Endothelial cell of umbilical vein (primary cell): ENCODE measurements around the gene IP6K3. TPM values are rescaled to one million over a fixed set of nuclear protein-coding genes. Genes with fewer than 3 reads are reported as not detected.

Source experiments
- BruUV-seq: library from RNA; stranded (reverse); fragments of 400-500 nt; replicated peaks from 2 replicates; lab custom pipeline; 2021; lab: Mats Ljungman, UMichigan
- CTCF ChIA-PET: fragments of 300-600, 350-600 bp; sonication (Branson Sonifier 250); formaldehyde crosslinking; loops from one replicate; lab custom pipeline; 2021; ENCODE audit warnings: antibody characterized with exemption, inconsistent platforms; lab: Charles Lee
- POLR2A ChIA-PET: fragments of 300-600, 350-600 bp; sonication (Branson Sonifier 250); formaldehyde crosslinking; loops from one replicate; lab custom pipeline; 2021; ENCODE audit warnings: antibody characterized with exemption, inconsistent platforms; lab: Charles Lee
- DNase-seq: peaks from one replicate; pipeline ENCODE4 v3.0.0-alpha.2; 2011; ENCODE audit warnings: low read depth, low spot score
- FAIRE-seq: peaks from 2 replicates; lab custom pipeline; 2011; peaks lifted over from hg19 to GRCh38; lab: Jason Lieb, UNC
- H2AFZ ChIP-seq: 2 replicates; pipeline ENCODE4 v1.6.0; 2012; ENCODE audit warnings: low read depth, low read length, control low read depth, inconsistent platforms
- H3K27ac ChIP-seq: 2 replicates; pipeline ENCODE4 v1.5.1; 2011; ENCODE audit warnings: low read depth, mild to moderate bottlenecking, control low read depth, low read length, moderate library complexity; ENCODE audit not compliant: insufficient read depth
- H3K27me3 ChIP-seq, 2 experiments: 2 replicates each; pipeline versions ENCODE4 v1.6.0 to v1.6.1; 2011; ENCODE audit warnings: low read length in 2 of 2, mixed read lengths in 1 of 2; ENCODE audit not compliant: control insufficient read depth in 2 of 2, insufficient read depth in 2 of 2
- H3K36me3 ChIP-seq, 2 experiments: 2 replicates in 1 of 2; 3 replicates in 1 of 2; pipeline ENCODE4 v1.5.1; 2011; ENCODE audit warnings: low read length in 2 of 2, mild to moderate bottlenecking in 1 of 2, moderate library complexity in 1 of 2; ENCODE audit not compliant: control insufficient read depth in 2 of 2, insufficient read depth in 2 of 2; ENCODE audit errors: extremely low read depth in 1 of 2
- H3K4me1 ChIP-seq: 3 replicates; pipeline ENCODE4 v1.5.1; 2011; ENCODE audit warnings: mild to moderate bottlenecking, low read length; ENCODE audit not compliant: control insufficient read depth, insufficient read depth; ENCODE audit errors: extremely low read depth
- H3K4me2 ChIP-seq: 2 replicates; pipeline ENCODE4 v1.6.1; 2011; ENCODE audit warnings: low read length, control low read depth, mixed read lengths; ENCODE audit not compliant: insufficient read depth
- H3K4me3 ChIP-seq, 3 experiments: fragments of 200-600 bp in 1 of 3; sonication (generic), shearing (Covaris generic) in 1 of 3; replicated peaks in 1 of 3; 2 replicates each; pipeline ENCODE4 v1.5.1; 2011 to 2016; ENCODE audit warnings: control low read depth in 3 of 3, low read length in 3 of 3, mild to moderate bottlenecking in 2 of 3, inconsistent platforms in 1 of 3, low read depth in 1 of 3, moderate library complexity in 1 of 3; ENCODE audit not compliant: insufficient read depth in 1 of 3
- H3K79me2 ChIP-seq: 2 replicates; pipeline ENCODE4 v1.6.0; 2012; ENCODE audit warnings: low read length, inconsistent platforms; ENCODE audit not compliant: control insufficient read depth, insufficient read depth
- H3K9ac ChIP-seq: replicated peaks from 2 replicates; pipeline ENCODE3; 2011; ENCODE audit warnings: low read length, control low read depth; ENCODE audit not compliant: insufficient read depth; ENCODE audit errors: extremely low read depth
- H3K9me1 ChIP-seq: replicated peaks from 3 replicates; pipeline ENCODE4 v1.6.0; 2011; ENCODE audit warnings: mild to moderate bottlenecking, low read length; ENCODE audit not compliant: control insufficient read depth, insufficient read depth; ENCODE audit errors: extremely low read depth
- H3K9me3 ChIP-seq: replicated peaks from 2 replicates; pipeline ENCODE4 v1.5.1; 2012; ENCODE audit warnings: low read length, inconsistent platforms; ENCODE audit not compliant: control insufficient read depth, insufficient read depth
- H4K20me1 ChIP-seq: replicated peaks from 2 replicates; pipeline ENCODE3; 2011; ENCODE audit warnings: mild to moderate bottlenecking, low read length; ENCODE audit not compliant: control insufficient read depth, insufficient read depth; ENCODE audit errors: extremely low read depth
- CTCF ChIP-seq, 2 donors: IDR thresholded peaks; 1 replicate in 1 of 2; 2 replicates in 1 of 2; pipeline ENCODE4 v1.5.1; 2011; ENCODE audit warnings: low read length in 2 of 2, mild to moderate bottlenecking in 2 of 2, moderate library complexity in 2 of 2, control low read depth in 1 of 2, inconsistent platforms in 1 of 2, low read depth in 1 of 2; ENCODE audit not compliant: insufficient read depth in 1 of 2; ENCODE audit errors: extremely low read depth in 1 of 2
- EZH2 ChIP-seq: IDR thresholded peaks from 2 replicates; pipeline ENCODE4 v1.6.1; 2012; ENCODE audit warnings: borderline replicate concordance, low read depth, mild to moderate bottlenecking, moderate library complexity, low read length, inconsistent platforms; ENCODE audit not compliant: severe bottlenecking
- FOS ChIP-seq: IDR thresholded peaks from 2 replicates; pipeline ENCODE4 v1.6.1; 2011; ENCODE audit warnings: mild to moderate bottlenecking, low read length, moderate library complexity, borderline replicate concordance; ENCODE audit not compliant: insufficient read depth
- GATA2 ChIP-seq: IDR thresholded peaks from 2 replicates; pipeline ENCODE4 v1.7.0; 2011; ENCODE audit warnings: low read depth, mild to moderate bottlenecking, moderate library complexity, mixed read lengths, low read length; ENCODE audit not compliant: insufficient read length, insufficient read depth
- MAX ChIP-seq: IDR thresholded peaks from 2 replicates; pipeline ENCODE4 v1.6.1; 2011; ENCODE audit not compliant: insufficient read depth, insufficient read length
- MYC ChIP-seq: IDR thresholded peaks from one replicate; pipeline ENCODE4 v1.6.1; 2011; ENCODE audit warnings: mild to moderate bottlenecking, low read depth, low read length
- POLR2A ChIP-seq: IDR thresholded peaks from 2 replicates; pipeline ENCODE4 v1.6.1; 2012; ENCODE audit warnings: low read depth, mild to moderate bottlenecking, control low read depth, low read length
- dilution Hi-C: fragments of 300-500 bp; cut with MboI; formaldehyde crosslinking; loops from one replicate; pipeline ENCODE4 v1.15.0; 2019; ENCODE audit warnings: low sequenced_read_pairs; ENCODE audit not compliant: extremely low pct_ligation_motif_present
- intact Hi-C: fragments of 100-400 bp; cut with micrococcal nuclease; formaldehyde crosslinking; loops from one replicate; pipeline ENCODE4 v1.10.0; 2022
- polyA plus RNA-seq, 4 experiments: library from polyadenylated mRNA; depleted of rRNA in 3 of 4; stranded (reverse) in 3 of 4; unstranded in 1 of 4; fragments of >200 nt; gene quantifications; 2 replicates each; pipeline versions ENCODE4 v1.2.1 to v1.2.3, GENCODE V29; 2011 to 2012; ENCODE audit warnings: missing spikeins in 1 of 4
- total RNA-seq: library from RNA; stranded (reverse); gene quantifications from 2 replicates; pipeline ENCODE4 v1.2.3, GENCODE V29; 2021

IP6K3 gene
- total and polyA plus RNA-seq, 2 donors (not counting 3 experiments of a cell fraction or from before 2014, with no cell fraction given), result not detected

GRCh38 chr6:33744001-33744848 is 2.5 kb downstream of the IP6K3 start:
- H2AFZ ChIP-seq, result no peak overlapping the region

More at GRCh38 chr6:33744001-33744848, 2.5 kb downstream of the IP6K3 start:
- H3K27ac ChIP-seq, result no peak overlapping the region
- FAIRE-seq, result peak; percentile 94
- no peaks in the 10 kb centered on the region for H3K79me2 ChIP-seq
- H3K36me3 ChIP-seq, result no peaks in the 10 kb centered on the region
- TF ChIP-seq MAX (no peak), CTCF (IDR thresholded peaks at IDR 0.05; ENCODE audit: extremely low read depth in 1 of 2, insufficient read depth in 1 of 2, low read depth in 1 of 2, low read length in 2 of 2) (peak; percentile 90 to 93), FOS (no peak), EZH2 (no peak), GATA2 (no peak), POLR2A (no peak), MYC (no peak)
- no peak overlapping the region for H3K4me2 ChIP-seq
- H3K9ac ChIP-seq, result no peak overlapping the region
- H3K4me1 ChIP-seq, result no peaks in the 10 kb centered on the region
- H4K20me1 ChIP-seq, result no peaks in the 10 kb centered on the region
- H3K4me3 ChIP-seq, result no peak overlapping the region
- intact Hi-C loops (loop anchor here (1.0 to 2.0 kb wide), 4 partner anchors 25 to 410 kb away; no protein-coding TSS in a partner anchor), dilution Hi-C loops (no loop called here)
- DNase-seq, result peak; percentile 72
- BruUV-seq, result no TSS peak
- CTCF ChIA-PET, result interaction anchor here (0.6 to 7.7 kb wide), 27 partner anchors 8 to 418 kb away, joined by 3 to 122 read pairs (median 4); partner anchors contain the start of genes BAK1 and UQCC2
- no peaks in the 10 kb centered on the region for H3K9me3 ChIP-seq
- POLR2A ChIA-PET, result no interaction called here
- H3K27me3 ChIP-seq, result peaks cover 4 to 9% of the 10 kb centered on the region in 2 experiments
- no peaks in the 10 kb centered on the region for H3K9me1 ChIP-seq
